Astrocyte of the cerebellum (primary cell): ENCODE measurements around the gene OPN4.

Experiments
- DNase-seq: peaks from one replicate; pipeline ENCODE4 v3.0.0-alpha.2; 2011; ENCODE audit warnings: low read depth
- H3K4me3 ChIP-seq: 2 replicates; pipeline ENCODE4 v1.5.1; 2011; ENCODE audit warnings: mild to moderate bottlenecking, low read depth, low read length, moderate library complexity
- in situ Hi-C: cut with HindIII; loops from 2 replicates; pipeline ENCODE4 v1.10.0; 2017; ENCODE audit warnings: low sequenced_read_pairs
- TF ChIP-seq, protein P1 (sequence below): IDR thresholded peaks from 2 replicates; pipeline ENCODE4 v1.5.1; 2012; ENCODE audit warnings: low read length, low read depth, moderate library complexity, mild to moderate bottlenecking; ENCODE audit errors: missing control alignments

The OPN4 gene

DNA sequence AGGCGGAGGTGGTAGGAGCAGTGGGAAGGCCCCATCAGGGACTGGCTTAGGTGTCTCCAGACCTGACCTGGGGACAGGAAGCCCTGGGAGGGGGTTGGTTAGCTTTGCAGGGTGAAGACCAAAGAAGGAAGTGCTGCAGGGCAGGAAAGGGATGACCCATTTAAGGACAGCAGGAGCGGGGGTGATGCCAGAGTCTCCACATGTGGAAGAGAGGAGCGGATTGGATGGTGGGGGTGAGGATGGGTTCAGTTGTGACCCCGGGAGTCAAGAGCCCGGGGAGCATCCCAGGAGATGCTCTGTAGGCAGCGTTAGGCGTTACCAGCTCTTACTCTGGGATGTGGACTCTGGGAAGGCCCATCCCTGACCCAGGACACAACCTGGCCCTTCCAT, 10.9 kb downstream of the OPN4 start:
- DNase-seq: no peak
- H3K4me3 ChIP-seq: no peak overlapping the region
- in situ Hi-C loops: no loop called here
- TF ChIP-seq, protein P1, sequence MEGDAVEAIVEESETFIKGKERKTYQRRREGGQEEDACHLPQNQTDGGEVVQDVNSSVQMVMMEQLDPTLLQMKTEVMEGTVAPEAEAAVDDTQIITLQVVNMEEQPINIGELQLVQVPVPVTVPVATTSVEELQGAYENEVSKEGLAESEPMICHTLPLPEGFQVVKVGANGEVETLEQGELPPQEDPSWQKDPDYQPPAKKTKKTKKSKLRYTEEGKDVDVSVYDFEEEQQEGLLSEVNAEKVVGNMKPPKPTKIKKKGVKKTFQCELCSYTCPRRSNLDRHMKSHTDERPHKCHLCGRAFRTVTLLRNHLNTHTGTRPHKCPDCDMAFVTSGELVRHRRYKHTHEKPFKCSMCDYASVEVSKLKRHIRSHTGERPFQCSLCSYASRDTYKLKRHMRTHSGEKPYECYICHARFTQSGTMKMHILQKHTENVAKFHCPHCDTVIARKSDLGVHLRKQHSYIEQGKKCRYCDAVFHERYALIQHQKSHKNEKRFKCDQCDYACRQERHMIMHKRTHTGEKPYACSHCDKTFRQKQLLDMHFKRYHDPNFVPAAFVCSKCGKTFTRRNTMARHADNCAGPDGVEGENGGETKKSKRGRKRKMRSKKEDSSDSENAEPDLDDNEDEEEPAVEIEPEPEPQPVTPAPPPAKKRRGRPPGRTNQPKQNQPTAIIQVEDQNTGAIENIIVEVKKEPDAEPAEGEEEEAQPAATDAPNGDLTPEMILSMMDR: no peak

DNA sequence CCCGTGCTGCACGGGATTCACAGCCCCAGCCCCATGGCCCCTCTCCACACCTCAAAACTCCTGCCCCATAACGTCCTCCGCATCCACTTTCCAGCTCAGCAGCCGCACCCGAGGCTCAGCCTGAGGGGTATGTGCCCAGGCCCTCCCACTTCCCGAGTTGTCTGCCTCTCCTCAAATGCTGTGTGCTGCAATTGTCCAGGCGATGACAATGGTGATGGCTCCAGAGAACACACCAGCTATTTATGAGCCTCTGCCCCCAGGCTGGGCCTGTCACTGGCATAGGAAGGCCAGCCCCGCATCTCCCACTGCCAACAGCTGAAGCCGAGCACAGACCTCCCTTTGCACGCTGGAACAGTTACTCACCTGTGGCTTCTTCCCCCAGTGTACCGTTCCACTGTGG, 11.5 kb downstream of the OPN4 start:
- H3K4me3 ChIP-seq: no peak overlapping the region
- no peak for DNase-seq
- TF ChIP-seq, protein P1: no peak
- in situ Hi-C loops: no loop called here

DNA sequence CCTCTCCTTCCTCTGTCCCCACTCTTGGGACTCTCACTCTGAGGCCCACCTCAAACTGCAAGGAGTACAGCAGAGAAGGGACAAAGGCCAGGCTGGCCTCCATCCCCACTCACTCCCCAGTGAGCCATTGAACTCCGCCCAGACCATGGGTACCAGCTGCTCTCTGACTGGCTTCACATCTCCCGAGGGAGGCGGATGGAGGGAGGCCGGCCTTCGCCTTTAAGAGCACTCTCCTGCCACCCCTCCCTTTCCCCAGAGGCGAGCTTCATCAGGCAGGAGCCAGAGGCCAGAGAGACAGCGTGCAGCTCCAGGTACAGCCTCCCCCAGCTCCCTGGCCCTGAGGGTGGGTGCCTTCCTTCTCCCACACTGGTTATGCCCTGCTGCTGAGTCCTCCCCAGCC, 12.2 kb downstream of the OPN4 start:
- TF ChIP-seq, protein P1: no peak
- no peak overlapping the region for H3K4me3 ChIP-seq
- in situ Hi-C loops: no loop called here
- DNase-seq: no peak

DNA sequence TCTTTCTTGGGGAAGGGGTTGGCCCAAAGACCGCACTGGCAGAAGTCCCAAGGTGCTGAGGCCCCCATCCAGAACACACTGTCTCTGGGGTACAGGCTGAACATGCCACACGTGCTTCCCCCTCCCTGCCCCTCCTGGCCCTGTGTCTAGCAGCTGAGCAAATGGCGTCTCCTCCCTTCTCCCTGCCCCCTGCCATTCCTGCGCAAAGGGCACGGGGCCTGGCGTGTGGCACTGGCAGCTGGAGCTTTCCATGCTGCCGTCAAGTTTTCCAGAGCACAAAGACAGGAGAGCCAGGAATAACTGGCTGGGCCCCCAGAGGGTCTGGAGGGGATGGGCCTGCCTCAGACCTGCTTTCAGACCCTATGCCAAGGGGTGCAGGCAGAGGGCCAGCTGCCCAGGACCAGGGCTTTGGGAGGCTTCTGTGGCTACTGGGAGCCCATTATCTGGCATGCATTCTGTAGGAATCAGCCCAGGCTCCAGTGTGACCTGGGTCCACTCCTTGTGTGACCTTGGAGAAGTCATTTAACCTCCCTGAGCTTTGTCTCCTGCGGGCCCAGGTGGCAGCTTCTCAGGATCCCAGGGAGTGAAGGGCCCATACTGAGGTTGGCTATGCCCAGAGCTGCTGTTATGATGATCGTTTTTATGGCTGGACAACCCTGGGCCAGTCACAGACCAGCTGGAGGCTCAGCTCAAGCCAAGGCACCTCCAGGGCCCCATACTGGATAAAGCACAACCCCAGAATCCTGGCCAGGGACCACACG, 13.3 kb downstream of the OPN4 start:
- no peak for DNase-seq
- TF ChIP-seq, protein P1: no peak
- H3K4me3 ChIP-seq: no peak overlapping the region
- in situ Hi-C loops: no loop called here

DNA sequence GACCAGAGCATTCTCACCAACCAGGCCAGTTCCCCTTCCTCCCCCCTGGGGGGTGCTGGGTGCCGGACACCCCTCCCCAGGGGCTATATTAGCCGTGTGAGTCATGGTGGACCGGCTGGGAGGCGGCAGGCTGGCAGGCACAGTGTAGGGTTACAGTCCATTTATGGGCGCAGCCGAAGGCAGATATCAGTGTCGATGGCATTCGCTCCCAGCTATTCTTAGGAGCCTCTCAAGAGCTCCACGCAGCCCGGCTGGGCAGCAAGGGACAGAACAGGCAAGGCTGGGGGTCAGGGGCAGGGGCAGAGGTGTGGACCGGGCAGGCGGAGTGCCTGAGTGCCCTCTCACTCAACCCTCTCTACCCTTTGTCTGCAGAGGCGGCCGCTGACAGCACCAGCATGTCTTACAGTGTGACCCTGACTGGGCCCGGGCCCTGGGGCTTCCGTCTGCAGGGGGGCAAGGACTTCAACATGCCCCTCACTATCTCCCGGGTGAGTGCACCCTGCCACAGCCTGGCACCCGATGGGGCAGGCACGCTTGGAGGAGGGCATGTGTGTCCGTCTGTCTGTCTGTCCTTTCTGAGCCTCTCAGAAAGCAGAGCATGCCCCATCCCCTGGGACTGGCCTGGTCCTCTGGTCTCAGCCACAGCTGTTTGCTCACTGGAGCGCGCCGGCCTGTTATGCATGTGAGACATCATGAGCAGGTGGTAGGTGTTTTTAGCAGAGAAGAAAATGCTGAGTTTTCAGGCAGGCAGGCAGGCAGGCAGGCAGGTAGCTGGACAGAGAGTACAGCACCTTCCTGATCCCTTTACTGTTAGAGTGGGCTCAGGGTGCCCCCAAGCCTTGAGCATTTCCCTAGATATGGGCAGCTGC, 14.2 kb downstream of the OPN4 start, which contains the start of gene LDB3:
Gene LDB3, plus strand, starts transcription at position 215 of the 869 bp plus-strand sequence. Its CDS starts 181 bp downstream, at position 396.
- TF ChIP-seq, protein P1: no peak
- in situ Hi-C loops: no loop called here
- DNase-seq: no peak
- no peak within 1 kb of the TSS for H3K4me3 ChIP-seq

DNA sequence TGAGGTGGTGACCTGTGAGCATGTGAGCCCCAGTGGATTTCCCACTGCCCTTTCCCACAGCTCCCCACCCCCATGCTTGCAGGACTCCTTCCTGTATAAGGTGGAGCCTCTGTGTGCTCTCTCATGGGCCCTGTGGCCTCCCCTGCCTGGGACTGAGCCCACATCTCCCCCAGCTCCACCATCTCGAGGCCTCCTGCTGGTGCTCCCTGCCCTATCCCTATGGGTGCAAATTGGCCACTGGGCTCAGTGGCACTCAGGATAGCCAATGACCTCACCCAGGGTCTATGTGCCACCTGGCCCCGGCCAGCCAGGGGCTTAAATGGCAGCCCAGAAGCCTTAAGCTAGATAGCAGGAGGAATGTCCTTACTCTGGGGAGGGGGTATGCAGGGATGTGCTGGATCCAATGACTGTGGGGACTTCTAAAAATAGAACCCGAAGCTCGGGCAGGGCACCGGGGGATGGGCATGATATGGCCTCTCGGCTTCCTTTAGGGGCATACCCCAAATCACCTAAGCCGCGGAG, 16.0 kb downstream of the OPN4 start:
- TF ChIP-seq, protein P1: no peak
- H3K4me3 ChIP-seq: no peak overlapping the region
- no peak for DNase-seq
- in situ Hi-C loops: no loop called here
